Immature natural killer cell (primary cell): Measurements from ENCODE around the gene ROBO1. TPM values are rescaled to one million over a fixed set of nuclear protein-coding genes. Genes with fewer than 3 reads are reported as not detected.

Experiments used
- DNase-seq, 3 donors: peaks; one replicate each; pipeline ENCODE4 v3.0.0; 2022; ENCODE audit warnings: mixed read lengths in 1 of 3
- H3K27ac Mint-ChIP-seq, 6 donors: one replicate each; pipeline ENCODE4 v1.8.0; 2020; ENCODE audit warnings: mixed read lengths in 6 of 6, mild to moderate bottlenecking in 5 of 6, inconsistent platforms in 4 of 6, moderate library complexity in 3 of 6
- H3K27me3 Mint-ChIP-seq, 3 donors: one replicate each; pipeline ENCODE4 v1.8.0; 2020 to 2021; ENCODE audit warnings: low read depth in 3 of 3, mild to moderate bottlenecking in 3 of 3, mixed read lengths in 3 of 3, moderate library complexity in 3 of 3, inconsistent platforms in 1 of 3
- H3K36me3 Mint-ChIP-seq, 3 donors: one replicate each; pipeline ENCODE4 v1.8.0; 2020; ENCODE audit warnings: mixed read lengths in 3 of 3, inconsistent platforms in 2 of 3, mild to moderate bottlenecking in 2 of 3
- H3K4me1 Mint-ChIP-seq, 2 donors: one replicate each; pipeline ENCODE4 v1.8.0; 2020; ENCODE audit warnings: inconsistent platforms in 2 of 2, mild to moderate bottlenecking in 2 of 2, mixed read lengths in 2 of 2, moderate library complexity in 1 of 2
- H3K4me3 Mint-ChIP-seq, 5 donors: one replicate each; pipeline ENCODE4 v1.8.0; 2020; ENCODE audit warnings: mild to moderate bottlenecking in 5 of 5, mixed read lengths in 5 of 5, inconsistent platforms in 3 of 5, moderate library complexity in 3 of 5
- H3K9me3 Mint-ChIP-seq, 6 donors: one replicate each; pipeline ENCODE4 v1.8.0; 2020; ENCODE audit warnings: mild to moderate bottlenecking in 6 of 6, mixed read lengths in 6 of 6, inconsistent platforms in 4 of 6, moderate library complexity in 3 of 6
- polyA plus RNA-seq, 3 donors: library from polyadenylated mRNA; unstranded; fragments of 300-500 nt; fragmentation: Illumina TruSeq; gene quantifications; one replicate each; pipeline ENCODE4 v1.2.3, GENCODE V29; 2021

ROBO1 gene
- polyA plus RNA-seq, 3 donors from 2014 or later = 0.63 TPM; not detected in 2

DNA sequence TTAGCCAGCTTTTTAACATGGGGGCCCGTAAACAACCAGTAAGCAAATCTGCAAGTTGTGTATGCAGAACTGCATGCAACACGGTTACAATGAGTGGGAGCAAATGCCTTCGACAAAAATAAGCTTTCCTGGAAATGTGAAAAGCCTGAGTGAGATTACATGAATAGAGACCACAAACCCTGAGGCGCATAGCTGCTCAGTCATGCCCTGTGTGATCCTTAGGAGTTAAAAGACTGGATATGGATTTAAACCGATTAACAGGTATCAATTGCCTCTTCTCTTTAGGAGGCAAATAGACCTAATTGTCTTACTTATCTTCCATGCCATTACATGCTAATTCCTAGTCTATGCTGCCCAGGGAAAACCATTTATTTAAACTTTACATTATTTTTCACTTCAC lies 810.3 kb downstream of the ROBO1 start:
- DNase-seq = no peak
- H3K27ac Mint-ChIP-seq = no peak overlapping the region
- H3K27me3 Mint-ChIP-seq = peaks cover 0 to 3% (median 0%) of the 10 kb centered on the region in 3 donors
- H3K36me3 Mint-ChIP-seq = no peaks in the 10 kb centered on the region
- H3K4me3 Mint-ChIP-seq = no peak overlapping the region
- H3K4me1 Mint-ChIP-seq = no peaks in the 10 kb centered on the region
- peaks cover 0 to 19% (median 7%) of the 10 kb centered on the region in 6 donors for H3K9me3 Mint-ChIP-seq

DNA sequence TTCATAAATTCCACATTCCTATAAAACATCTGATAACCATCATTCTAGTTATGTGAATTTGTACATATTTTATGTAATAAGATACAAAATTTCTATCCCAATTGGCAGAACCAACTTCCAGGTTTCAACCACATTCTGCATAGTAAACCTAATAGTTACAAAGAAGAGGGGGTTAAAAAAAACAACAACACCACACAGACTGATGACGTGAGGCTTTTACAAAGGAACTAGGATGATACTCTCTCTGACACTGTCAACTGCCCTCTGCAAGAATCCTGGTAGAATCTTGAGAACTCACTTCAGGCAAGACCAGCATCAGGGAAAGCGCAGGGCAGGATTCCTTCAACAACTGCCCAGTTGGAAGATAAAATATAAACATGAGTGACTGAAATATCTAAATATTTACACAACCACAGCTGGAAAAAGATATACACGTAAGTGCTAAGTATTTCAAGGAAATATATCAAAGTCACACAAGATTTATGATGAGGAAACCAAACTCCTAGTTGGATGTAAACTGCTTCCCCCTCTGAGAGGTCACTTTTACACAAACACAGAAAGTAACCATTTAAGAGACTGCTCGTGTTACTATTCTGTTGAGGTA lies 816.4 kb downstream of the ROBO1 start:
- DNase-seq = no peak
- Mint-ChIP-seq H3K27me3 (peaks cover 0 to 3% (median 0%) of the 10 kb centered on the region in 3 donors), H3K9me3 (peaks cover 4 to 24% (median 13%) of the 10 kb centered on the region in 6 donors)

DNA sequence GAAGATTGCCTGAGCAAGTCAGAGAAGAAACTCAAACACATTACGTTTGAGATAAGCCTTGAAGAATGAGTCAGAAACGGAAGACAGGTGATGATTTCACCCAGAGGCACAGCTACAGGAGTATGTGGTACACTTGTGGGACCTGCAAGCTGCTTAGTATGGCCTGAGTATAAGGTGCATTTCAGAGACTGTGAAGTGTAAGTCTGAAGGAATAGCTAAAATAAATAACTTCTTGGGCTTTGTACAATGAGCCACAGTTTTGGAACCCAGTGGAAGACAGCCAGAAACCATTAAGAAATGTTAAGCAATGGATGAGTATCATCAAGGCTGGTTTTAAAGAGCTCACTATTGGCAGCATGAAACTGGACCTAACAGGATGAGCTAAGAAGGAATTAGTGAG lies 826.2 kb downstream of the ROBO1 start:
- Mint-ChIP-seq H3K9me3 (peaks cover 18 to 46% (median 32%) of the 10 kb centered on the region in 6 donors), H3K4me1 (no peaks in the 10 kb centered on the region), H3K36me3 (no peaks in the 10 kb centered on the region), H3K27me3 (peaks cover 0 to 1% (median 0%) of the 10 kb centered on the region in 3 donors), H3K4me3 (no peak overlapping the region), H3K27ac (no peak overlapping the region)
- DNase-seq = no peak

More for the DNA sequence above, 816.4 kb downstream of the ROBO1 start:
- no peaks in the 10 kb centered on the region for H3K36me3 Mint-ChIP-seq
- no peaks in the 10 kb centered on the region for H3K4me1 Mint-ChIP-seq
- H3K27ac Mint-ChIP-seq = no peak overlapping the region
- no peak overlapping the region for H3K4me3 Mint-ChIP-seq

DNA sequence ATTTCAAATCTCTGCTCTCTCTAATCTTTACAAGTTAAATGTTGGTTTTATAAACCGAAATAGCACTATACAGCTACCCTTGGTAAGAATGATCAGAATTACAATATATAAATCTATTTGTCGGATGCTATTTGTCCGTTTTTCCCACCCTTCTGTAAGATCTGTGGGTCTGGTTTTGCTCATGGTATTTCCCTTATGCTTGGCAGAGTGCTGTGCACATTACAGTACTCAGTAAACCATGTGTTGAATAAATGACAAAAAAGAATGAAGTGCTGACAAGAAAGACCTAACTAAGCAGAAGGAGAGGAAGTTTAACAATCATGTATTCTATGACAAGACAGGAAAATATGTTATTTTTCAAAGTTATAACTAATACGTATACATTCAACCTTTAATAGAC lies 827.2 kb downstream of the ROBO1 start:
- Mint-ChIP-seq H3K9me3 (peaks cover 14 to 40% (median 25%) of the 10 kb centered on the region in 6 donors), H3K27ac (no peak overlapping the region), H3K27me3 (peaks cover 0 to under 1% (median 0%) of the 10 kb centered on the region in 3 donors), H3K4me1 (no peaks in the 10 kb centered on the region), H3K36me3 (no peaks in the 10 kb centered on the region), H3K4me3 (no peak overlapping the region)
- no peak for DNase-seq

DNA sequence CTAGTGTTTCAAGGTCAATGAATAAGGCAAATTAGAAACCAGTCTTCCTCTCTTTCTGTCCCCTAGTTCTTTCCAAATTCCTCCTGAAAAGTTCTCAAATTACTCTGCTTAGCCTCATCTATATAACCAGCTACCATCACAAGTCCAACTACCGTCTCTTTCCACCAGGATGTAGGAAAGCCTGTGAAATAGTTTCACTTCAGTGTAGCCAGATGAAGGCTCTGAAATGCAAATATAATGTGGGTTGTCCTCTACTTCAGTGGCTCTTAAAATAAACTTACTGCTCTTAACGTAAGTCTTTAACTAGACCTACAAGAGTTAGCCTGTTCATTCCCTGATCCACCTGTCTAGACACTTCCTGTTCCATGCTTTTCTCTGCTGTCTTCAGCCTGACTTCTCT lies 827.7 kb downstream of the ROBO1 start:
- no peak for DNase-seq
- no peak overlapping the region for H3K27ac Mint-ChIP-seq
- peaks cover 9 to 35% (median 21%) of the 10 kb centered on the region in 6 donors for H3K9me3 Mint-ChIP-seq
- no peaks in the 10 kb centered on the region for H3K4me1 Mint-ChIP-seq
- no peaks in the 10 kb centered on the region for H3K27me3 Mint-ChIP-seq
- H3K4me3 Mint-ChIP-seq = no peak overlapping the region
- no peaks in the 10 kb centered on the region for H3K36me3 Mint-ChIP-seq

DNA sequence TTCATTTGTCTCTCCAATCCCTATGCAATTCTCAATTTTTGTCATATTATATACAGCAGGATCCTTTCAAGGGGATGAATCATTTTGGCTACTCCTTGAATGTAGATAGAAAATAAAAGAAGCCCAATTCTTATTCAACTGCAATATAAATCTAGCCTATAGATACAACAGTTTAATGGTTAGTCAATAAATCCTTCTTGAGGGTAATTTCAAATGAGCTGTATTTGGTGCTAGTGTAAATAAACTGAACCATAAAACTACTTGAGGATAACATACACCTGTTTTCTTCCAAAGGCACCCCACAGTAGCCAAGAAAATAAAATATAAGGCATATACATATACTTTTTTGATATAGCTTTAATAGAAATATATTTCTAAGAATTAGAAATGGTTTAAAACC lies 830.3 kb downstream of the ROBO1 start:
- no peak overlapping the region for H3K27ac Mint-ChIP-seq

DNA sequence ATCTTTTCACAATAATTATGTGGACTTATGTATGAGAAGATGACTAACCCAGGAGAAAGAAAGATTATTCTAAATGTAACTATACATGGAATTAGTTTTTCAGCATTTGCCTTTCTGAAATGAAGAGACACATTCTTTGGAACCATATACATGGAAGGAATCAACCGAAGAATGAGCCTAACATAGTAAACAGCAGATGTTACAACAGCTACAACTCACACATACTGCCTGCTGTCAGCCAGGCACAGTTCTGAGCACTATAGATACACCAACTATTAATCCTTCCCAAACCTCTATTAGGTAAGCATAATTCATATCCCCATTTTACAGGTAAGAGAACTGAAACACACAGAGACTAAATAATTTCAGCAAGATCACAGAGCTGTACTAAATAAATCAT lies 840.0 kb downstream of the ROBO1 start:
- H3K4me3 Mint-ChIP-seq = no peak overlapping the region
- H3K27me3 Mint-ChIP-seq = no peaks in the 10 kb centered on the region
- H3K4me1 Mint-ChIP-seq = no peaks in the 10 kb centered on the region
- H3K9me3 Mint-ChIP-seq = peaks cover 3 to 38% (median 23%) of the 10 kb centered on the region in 6 donors
- no peak for DNase-seq
- H3K36me3 Mint-ChIP-seq = peaks cover 0 to 3% (median 0%) of the 10 kb centered on the region in 3 donors
- H3K27ac Mint-ChIP-seq = no peak overlapping the region

More for the DNA sequence above, 830.3 kb downstream of the ROBO1 start:
- peaks cover 8 to 33% (median 20%) of the 10 kb centered on the region in 6 donors for H3K9me3 Mint-ChIP-seq
- H3K36me3 Mint-ChIP-seq = no peaks in the 10 kb centered on the region
- no peak for DNase-seq
- no peaks in the 10 kb centered on the region for H3K27me3 Mint-ChIP-seq
- H3K4me3 Mint-ChIP-seq = no peak overlapping the region
- no peaks in the 10 kb centered on the region for H3K4me1 Mint-ChIP-seq

DNA sequence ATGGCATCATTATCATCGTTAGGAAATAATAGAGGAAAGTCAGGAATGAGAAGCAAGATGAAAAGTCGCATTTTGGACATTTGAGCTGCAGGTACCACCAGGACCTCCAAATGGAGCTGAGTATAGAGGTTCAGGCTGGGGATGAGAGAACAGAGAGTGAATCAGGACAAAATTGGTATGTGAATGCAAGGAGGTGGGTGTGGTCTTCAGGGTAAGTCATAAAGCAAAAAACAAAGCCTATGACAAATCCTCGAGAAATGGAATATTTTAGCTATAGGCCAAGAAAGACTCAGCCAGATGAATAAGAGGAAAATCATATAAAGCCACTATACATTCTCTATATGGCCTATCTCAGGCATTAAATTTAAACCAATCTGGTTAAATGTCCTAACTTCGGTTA lies 841.3 kb downstream of the ROBO1 start:
- DNase-seq = no peak
- H3K27ac Mint-ChIP-seq = no peak overlapping the region

DNA sequence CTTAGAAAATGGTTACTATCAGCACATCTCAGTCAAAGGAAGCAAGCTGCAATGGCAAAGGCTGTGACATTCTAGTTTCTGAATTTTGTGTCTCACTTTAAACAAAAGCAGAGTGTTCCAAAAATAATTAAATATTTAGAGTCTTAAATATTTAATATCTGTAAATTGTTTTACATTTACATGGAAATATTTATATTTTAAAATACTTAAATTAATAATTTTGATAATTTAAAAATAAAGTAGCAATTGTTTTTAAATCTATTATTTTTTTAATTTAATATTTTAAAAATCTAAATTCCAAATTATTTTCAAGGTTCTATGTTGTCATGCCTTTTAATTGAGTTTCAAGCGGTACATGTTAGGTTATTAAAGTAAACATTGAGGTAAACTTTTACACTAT lies 843.1 kb downstream of the ROBO1 start:
- Mint-ChIP-seq H3K27me3 (no peaks in the 10 kb centered on the region), H3K27ac (no peak overlapping the region), H3K36me3 (no peaks in the 10 kb centered on the region), H3K4me3 (no peak overlapping the region), H3K9me3 (peaks cover 6 to 31% (median 15%) of the 10 kb centered on the region in 6 donors), H3K4me1 (no peaks in the 10 kb centered on the region)
- DNase-seq = no peak

More for the DNA sequence above, 841.3 kb downstream of the ROBO1 start:
- H3K9me3 Mint-ChIP-seq = peaks cover 7 to 39% (median 21%) of the 10 kb centered on the region in 6 donors
- peaks cover 0 to 3% (median 0%) of the 10 kb centered on the region in 3 donors for H3K36me3 Mint-ChIP-seq
- H3K4me1 Mint-ChIP-seq = no peaks in the 10 kb centered on the region
- no peak overlapping the region for H3K4me3 Mint-ChIP-seq
- H3K27me3 Mint-ChIP-seq = no peaks in the 10 kb centered on the region

DNA sequence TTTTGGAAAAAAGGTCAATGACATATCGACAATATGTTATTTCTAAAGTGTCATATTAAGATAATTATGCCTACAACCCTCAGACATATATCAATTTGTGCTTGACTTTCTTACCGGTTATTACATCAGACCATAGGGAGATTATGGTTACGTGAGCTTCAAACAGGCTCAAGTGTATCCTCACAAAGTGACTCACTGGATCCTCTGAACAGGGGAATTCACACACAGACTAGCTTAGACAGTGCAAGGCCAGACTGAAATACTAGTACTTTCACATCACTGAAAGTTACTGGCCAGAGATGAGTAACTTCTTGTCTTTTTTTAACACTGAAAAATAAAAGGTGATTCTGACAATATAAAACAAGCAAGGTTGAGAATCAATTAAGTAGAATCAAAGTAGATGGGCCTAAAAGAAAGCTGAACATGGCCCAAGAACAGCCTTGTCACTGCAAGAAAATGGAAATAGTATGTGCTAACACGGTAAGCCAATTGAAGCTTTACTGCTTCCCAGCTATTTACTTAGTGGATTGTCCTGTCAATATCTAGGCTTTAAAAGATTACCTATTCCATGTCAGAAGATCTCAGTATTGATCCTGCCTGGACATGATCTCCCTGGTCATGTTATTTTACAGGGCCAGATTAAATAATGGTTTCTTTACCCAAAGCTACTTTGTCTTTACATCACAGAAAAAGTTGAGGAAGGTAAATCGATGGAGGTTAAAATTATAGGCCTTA lies 848.6 kb downstream of the ROBO1 start:
- Mint-ChIP-seq H3K36me3 (no peaks in the 10 kb centered on the region), H3K9me3 (peaks cover 5 to 16% (median 8%) of the 10 kb centered on the region in 6 donors), H3K4me1 (no peaks in the 10 kb centered on the region), H3K27me3 (no peaks in the 10 kb centered on the region), H3K27ac (no peak overlapping the region), H3K4me3 (no peak overlapping the region)
- DNase-seq = no peak

DNA sequence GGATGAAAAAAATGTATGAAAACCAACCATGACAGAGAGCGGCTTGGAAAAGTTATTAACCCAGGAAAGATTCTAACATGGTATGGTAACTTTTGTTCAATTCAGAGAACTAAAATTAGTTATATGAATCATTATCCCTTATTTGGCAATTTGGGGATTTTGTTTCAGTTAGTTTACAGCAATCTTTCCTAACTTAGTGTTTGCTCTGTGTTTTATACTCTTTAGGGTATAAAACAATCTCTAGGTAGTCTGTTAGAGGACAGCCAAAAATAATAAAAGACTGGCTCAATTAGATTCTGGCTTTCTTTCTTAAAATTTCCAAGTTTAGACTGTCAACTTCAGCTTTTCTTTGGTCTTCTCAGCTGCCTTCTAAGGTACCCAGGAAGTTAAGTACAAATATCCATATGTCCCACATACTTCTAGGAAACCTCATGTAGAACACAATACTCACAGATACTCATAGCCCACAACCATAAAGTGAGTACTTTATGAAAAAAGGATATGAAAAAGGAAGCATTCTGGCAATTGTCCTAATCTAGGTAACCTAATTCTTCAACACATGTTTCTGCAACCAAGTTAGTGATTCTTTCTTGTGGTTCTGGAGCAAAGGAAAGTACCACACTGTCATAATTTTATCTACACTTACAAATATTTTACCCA lies 849.3 kb downstream of the ROBO1 start:
- Mint-ChIP-seq H3K27me3 (no peaks in the 10 kb centered on the region), H3K27ac (no peak overlapping the region), H3K9me3 (peaks cover 5 to 20% (median 7%) of the 10 kb centered on the region in 6 donors), H3K36me3 (no peaks in the 10 kb centered on the region), H3K4me1 (no peaks in the 10 kb centered on the region), H3K4me3 (no peak overlapping the region)
- DNase-seq = no peak

DNA sequence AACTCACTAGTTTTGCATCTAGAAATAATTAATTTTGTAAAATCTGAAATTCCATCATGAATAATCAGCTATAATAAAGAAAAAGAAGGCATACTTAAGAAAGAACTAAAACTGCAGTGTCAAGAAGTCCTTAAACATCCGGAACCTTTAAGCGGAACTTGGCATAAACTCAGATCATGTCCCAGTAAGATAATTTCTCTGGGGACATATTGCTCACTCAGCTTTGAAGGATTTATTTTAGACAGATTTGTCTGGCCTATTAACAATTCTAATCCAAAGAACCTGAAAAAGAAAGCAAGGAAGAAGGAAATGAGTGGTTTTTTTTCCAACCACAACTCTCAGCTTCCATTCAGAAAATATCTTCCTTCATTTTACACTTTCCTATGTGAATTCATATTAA lies 850.3 kb downstream of the ROBO1 start:
- Mint-ChIP-seq H3K4me1 (no peaks in the 10 kb centered on the region), H3K36me3 (no peaks in the 10 kb centered on the region), H3K4me3 (no peak overlapping the region), H3K27me3 (no peaks in the 10 kb centered on the region), H3K27ac (no peak overlapping the region), H3K9me3 (peaks cover 3 to 16% (median 7%) of the 10 kb centered on the region in 6 donors)
- DNase-seq = no peak

DNA sequence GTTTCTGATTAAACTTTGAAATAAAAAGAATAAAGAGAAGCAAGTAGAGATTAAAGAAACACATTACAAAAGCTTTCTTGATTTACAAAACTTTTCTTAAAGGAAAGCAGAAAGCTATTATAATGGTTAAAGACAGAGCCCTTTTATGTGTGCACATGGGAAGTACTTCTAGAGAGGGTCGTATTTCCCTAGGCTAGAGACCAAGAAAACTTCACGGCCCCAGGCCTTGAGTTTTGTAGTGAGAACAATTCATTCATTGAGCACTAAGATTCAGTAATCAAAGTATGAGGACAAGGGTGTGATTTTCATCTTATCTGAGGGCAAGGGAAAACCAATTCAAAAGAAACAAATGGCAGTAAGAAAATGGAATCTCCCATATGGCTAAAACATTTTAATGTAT lies 854.1 kb downstream of the ROBO1 start:
- H3K4me1 Mint-ChIP-seq = no peaks in the 10 kb centered on the region
- no peaks in the 10 kb centered on the region for H3K36me3 Mint-ChIP-seq
- H3K27ac Mint-ChIP-seq = no peak overlapping the region
- DNase-seq = no peak
- no peak overlapping the region for H3K4me3 Mint-ChIP-seq
- H3K9me3 Mint-ChIP-seq = peaks cover 3 to 28% (median 9%) of the 10 kb centered on the region in 6 donors
- peaks cover 0 to 1% (median 0%) of the 10 kb centered on the region in 3 donors for H3K27me3 Mint-ChIP-seq

DNA sequence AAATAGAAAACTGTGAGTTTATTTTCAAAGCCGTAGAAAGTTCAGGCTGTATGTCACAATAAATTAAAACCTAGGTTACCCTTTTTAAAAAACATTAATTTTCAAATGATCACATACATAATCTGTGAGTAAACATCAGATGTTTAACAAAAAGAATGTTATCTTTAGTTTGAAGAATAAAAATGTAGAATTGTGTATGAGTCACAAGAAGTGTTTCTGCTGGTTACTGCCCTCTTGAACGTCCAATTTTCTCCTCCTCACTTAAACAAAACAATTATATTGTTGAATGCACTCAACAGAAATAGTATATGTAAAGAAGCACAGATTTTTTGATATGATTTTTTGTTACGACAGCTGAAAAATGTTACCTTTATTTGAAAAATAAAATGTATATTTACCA lies 855.1 kb downstream of the ROBO1 start:
- Mint-ChIP-seq H3K4me3 (no peak overlapping the region), H3K27ac (no peak overlapping the region), H3K27me3 (peaks cover 0 to 1% (median 0%) of the 10 kb centered on the region in 3 donors), H3K4me1 (no peaks in the 10 kb centered on the region), H3K36me3 (no peaks in the 10 kb centered on the region), H3K9me3 (peaks cover 3 to 27% (median 9%) of the 10 kb centered on the region in 6 donors)
- DNase-seq = no peak
